Sigmoid colon (tissue), 3 donors: ENCODE results near the gene WWC1.

Experiments
- CTCF ChIP-seq, 4 experiments: fragments of 450-650 bp in 3 of 4; fragments of 200-600 bp in 1 of 4; IDR thresholded peaks; one replicate each; pipeline ENCODE4 v1.5.1; 2016 to 2019; ENCODE audit warnings: antibody characterized with exemption in 4 of 4, mild to moderate bottlenecking in 3 of 4, moderate library complexity in 2 of 4
- POLR2A ChIP-seq, 2 donors: fragments of 450-650 bp; IDR thresholded peaks; one replicate each; pipeline ENCODE4 v1.6.1; 2016; ENCODE audit warnings: antibody characterized with exemption in 2 of 2, mild to moderate bottlenecking in 2 of 2, moderate library complexity in 2 of 2

GRCh38 chr5:168284809-168285208 is 6.6 kb upstream of the WWC1 start:
- TF ChIP-seq CTCF (IDR thresholded peaks at IDR 0.05) (no peak), POLR2A (IDR thresholded peaks at IDR 0.05) (no peak)
